ENCODE data around the gene DCLRE1C. TPM values are rescaled to one million over a fixed set of nuclear protein-coding genes. Genes with fewer than 3 reads are reported as not detected.

The DCLRE1C gene
- total and polyA plus RNA-seq, 2 of the 8 experiments (the other 6 are each of a cell fraction or from before 2014, with no cell fraction given): 0.77 to 7.4 TPM

- no peak overlapping the region for H3K18ac ChIP-seq (ENCODE audit: extremely low read depth, low read length)
- no peak overlapping the region for H3K4ac ChIP-seq (replicated peaks; ENCODE audit: insufficient read length, low read depth, low read length)
- peaks cover 0 to 11% (median 3%) of the 10 kb centered on the region in 4 experiments; a peak in 3 of 8 replicates for H3K36me3 ChIP-seq (ENCODE audit: control insufficient read depth in 2 of 4, insufficient read depth in 4 of 4, low read length in 3 of 4)
- TF ChIP-seq PHF8 (conservative IDR thresholded peaks at IDR 0.05; ENCODE audit: low read depth, low read length): no peak
- no peak for TF ChIP-seq RAD21 (IDR thresholded peaks at IDR 0.05 in 1 of 2, conservative IDR thresholded peaks at IDR 0.05 in 1 of 2; ENCODE audit: low read depth in 2 of 2, low read length in 2 of 2)
- no peak for TF ChIP-seq MAFK (IDR thresholded peaks at IDR 0.05; ENCODE audit: low read depth, low read length)
- TF ChIP-seq BACH1 (IDR thresholded peaks at IDR 0.05; ENCODE audit: low read length): no peak
- TF ChIP-seq SRF (IDR thresholded peaks at IDR 0.05; ENCODE audit: low read depth, low read length): no peak
- no peak for TF ChIP-seq TCF12 (IDR thresholded peaks at IDR 0.05; ENCODE audit: low read depth, low read length)
- no peak overlapping the region for H3K14ac ChIP-seq (ENCODE audit: insufficient read length)
- no peak overlapping the region for H3K4me3 ChIP-seq (ENCODE audit: extremely low read depth in 1 of 4, insufficient read depth in 2 of 4, low read depth in 3 of 4, low read length in 4 of 4)
- H3K56ac ChIP-seq (replicated peaks; ENCODE audit: insufficient read length, low read depth, low read length): no peak overlapping the region
- H4K8ac ChIP-seq (ENCODE audit: extremely low read depth, insufficient read depth, low read length): no peak overlapping the region
- no peak overlapping the region for H3K9ac ChIP-seq (replicated peaks in 1 of 4; ENCODE audit: extremely low read depth in 1 of 4, low read depth in 3 of 4, low read length in 3 of 4)
- no peak overlapping the region for H4K91ac ChIP-seq (replicated peaks; ENCODE audit: insufficient read length, low read length)
- peaks cover 2 to 13% of the 10 kb centered on the region in 2 experiments for H4K20me1 ChIP-seq (replicated peaks in 1 of 2; ENCODE audit: control insufficient read depth in 1 of 2, insufficient read depth in 2 of 2, low read length in 2 of 2)
- H2BK15ac ChIP-seq (ENCODE audit: low read length): no peak overlapping the region
- peaks cover 10% of the 10 kb centered on the region; the same call in 1 of the 2 replicates for H3K23me2 ChIP-seq (ENCODE audit: low read depth, low read length)
- H2AFZ ChIP-seq (ENCODE audit: low read length): no peak overlapping the region
- H3K27ac ChIP-seq (ENCODE audit: low read depth, low read length): no peak overlapping the region
- ChIA-PET CTCF (ENCODE audit: partially characterized antibody) (interaction anchor here (0.6 to 1.5 kb wide), 3 partner anchors 22 to 67 kb away, joined by 5 to 6 read pairs (median 5); no protein-coding TSS in a partner anchor), POLR2A (ENCODE audit: partially characterized antibody) (no interaction called here)
- no peak overlapping the region for H2BK20ac ChIP-seq (ENCODE audit: low read length)
- DNase-seq (ENCODE audit: low read depth in 1 of 2, low spot score in 2 of 2) (no peak), FAIRE-seq (no peak)
- H3K79me1 ChIP-seq (ENCODE audit: low read depth, low read length): no peaks in the 10 kb centered on the region
- 91% methylated on average over 5 of the region's 5 CpGs; no CpG with 5 or more reads in 1 of the 2 experiments for WGBS, 2 experiments (ENCODE audit: extremely low coverage in 1 of 2, insufficient coverage in 1 of 2, insufficient read length in 1 of 2, insufficient replicate concordance in 2 of 2, low coverage in 1 of 2, low lambda C conversion rate in 2 of 2, missing lambda C conversion rate in 1 of 2)
- H3K4me1 ChIP-seq (replicated peaks in 1 of 4; ENCODE audit: control insufficient read depth in 3 of 4, insufficient read depth in 4 of 4, low read length in 3 of 4): peaks cover 0 to 12% (median 7%) of the 10 kb centered on the region in 4 experiments; a peak in 6 of 7 replicates
- no peak overlapping the region for H4K5ac ChIP-seq (ENCODE audit: insufficient read length, low read depth, low read length)
- H3K9me3 ChIP-seq (ENCODE audit: insufficient read depth in 2 of 2, low read depth in 1 of 2, low read length in 1 of 2): no peaks in the 10 kb centered on the region
- peaks cover 0 to 2% (median 0%) of the 10 kb centered on the region in 4 experiments; a peak in 1 of 7 replicates for H3K27me3 ChIP-seq (replicated peaks in 1 of 4; ENCODE audit: control insufficient read depth in 3 of 4, extremely low read depth in 1 of 4, insufficient read depth in 3 of 4, low read length in 3 of 4)
- H3K79me2 ChIP-seq (ENCODE audit: control insufficient read depth in 1 of 2, insufficient read depth in 2 of 2, low read length in 2 of 2): peaks cover 0 to 4% of the 10 kb centered on the region in 2 experiments; a peak in 1 of 4 replicates
- no peak overlapping the region for H3K23ac ChIP-seq (ENCODE audit: insufficient read length)
- H2BK12ac ChIP-seq (ENCODE audit: low read depth, low read length): no peak overlapping the region
- no peak overlapping the region for H2BK5ac ChIP-seq (ENCODE audit: low read depth, low read length)
- H2AK5ac ChIP-seq (ENCODE audit: low read depth, low read length): no peak overlapping the region
- H3K4me2 ChIP-seq (ENCODE audit: insufficient read depth in 1 of 2, low read depth in 2 of 2, low read length in 2 of 2): no peak overlapping the region
- no peak overlapping the region for H2BK120ac ChIP-seq (replicated peaks; ENCODE audit: low read depth, low read length)
Observed at GRCh38 chr10:14949291-14949690, 4.6 kb downstream of the DCLRE1C start.

All from H1 (cell line).